Adrenal gland (tissue), 12 donors: ENCODE measurements around the gene DVL1. TPM values are rescaled to one million over a fixed set of nuclear protein-coding genes. Genes with fewer than 3 reads are reported as not detected.

ENCODE experiments used
- DNase-seq, 7 donors: peaks; one replicate each; pipeline ENCODE4 v3.0.0-alpha.2; 2019 to 2020
- H3K27ac ChIP-seq, 5 donors: fragments of 200-600 bp; sonication (generic) in 4 of 5; 1 replicate in 3 of 5; 2 replicates in 2 of 5; pipeline versions ENCODE4 v1.5.1 to v1.8.0; 2016 to 2020; ENCODE audit warnings: mild to moderate bottlenecking in 1 of 5
- H3K27me3 ChIP-seq: fragments of 200-600 bp; 2 replicates; pipeline ENCODE4 v1.8.0; 2021
- H3K36me3 ChIP-seq, 2 donors: fragments of 200-600 bp; replicated peaks in 1 of 2; 1 replicate in 1 of 2; 2 replicates in 1 of 2; pipeline versions ENCODE4 v1.5.1 to v1.8.0; 2018 to 2022
- H3K4me1 ChIP-seq, 2 donors: fragments of 200-600 bp; replicated peaks in 1 of 2; 1 replicate in 1 of 2; 2 replicates in 1 of 2; pipeline versions ENCODE4 v1.5.1 to v1.8.0; 2018 to 2021
- H3K4me3 ChIP-seq, 4 donors: fragments of 200-600 bp; sonication (generic) in 3 of 4; one replicate each; pipeline ENCODE4 v1.5.1; 2016 to 2018
- H3K9me3 ChIP-seq, 3 donors: fragments of 200-600 bp; sonication (generic) in 1 of 3; replicated peaks in 1 of 3; 1 replicate in 2 of 3; 2 replicates in 1 of 3; pipeline versions ENCODE4 v1.5.1 to v1.8.0; 2016 to 2021
- POLR2A ChIP-seq, 2 donors: fragments of 450-650 bp; IDR thresholded peaks; one replicate each; pipeline ENCODE4 v1.6.1; 2017; ENCODE audit warnings: antibody characterized with exemption in 2 of 2, mild to moderate bottlenecking in 2 of 2, moderate library complexity in 1 of 2
- WGBS, 4 donors: extraction: QIAGEN DNeasy Blood & Tissue Kit in 2 of 4; methylation state at CpG; one replicate each; pipeline versions ENCODE4 v1.1.5 to v1.1.7; 2013 to 2017; 5-methylcytosine and 5-hydroxymethylcytosine counted together
- intact Hi-C, 2 donors: fragments of 100-400 bp; cut with DNase I; formaldehyde crosslinking; loops; one replicate each; pipeline versions ENCODE4 v1.14.1 to v1.15.0; 2022 to 2023
- polyA plus RNA-seq, 3 donors: library from polyadenylated mRNA; stranded (reverse); fragments of 200-250 nt in 2 of 3; fragments of 350-450 nt in 1 of 3; fragmentation: Illumina TruSeq in 1 of 3; extraction: RNeasy Lipid Tissue Mini Kit (QIAGEN cat#74804) in 1 of 3; gene quantifications; one replicate each; pipeline ENCODE4 v1.2.3, GENCODE V29; 2013 to 2014
- total RNA-seq, 9 donors: library from RNA; depleted of rRNA in 4 of 9; stranded (reverse); fragments of >200 nt in 4 of 9; fragments of 120-200 nt in 1 of 9; fragmentation: NEBNext Ultra II Directional in 1 of 9; extraction: Animal tissue kit (Norgen Biotek cat#: 25700) in 1 of 9; gene quantifications; one replicate each; pipeline versions ENCODE4 v1.1.0 to v1.2.4, GENCODE V29; 2013 to 2023
- TF ChIP-seq, protein P1 (sequence below), 6 experiments: fragments of 450-650 bp in 4 of 6; fragments of 200-600 bp in 2 of 6; sonication (generic) in 1 of 6; IDR thresholded peaks; 1 replicate in 5 of 6; 2 replicates in 1 of 6; pipeline versions ENCODE4 v1.5.1 to v1.8.0; 2016 to 2021; ENCODE audit warnings: antibody characterized with exemption in 6 of 6, mild to moderate bottlenecking in 2 of 6, moderate library complexity in 1 of 6
- donor health status: healthy with polysubstance abuse.
- donor health status: Bipolar disorder and iron deficiency.
- donor health status: DM: yes; HTN: yes; CAD: no.
- donor health status: DM: no; HTN: no; CAD: no.
- donor health status: DM: no; HTN: no; CAD: no.
- donor health status: DM: yes; HTN: yes; CAD: no.

Gene DVL1
- total and polyA plus RNA-seq, 12 donors, result 4.0 to 279 (median 89.2) TPM

DNA sequence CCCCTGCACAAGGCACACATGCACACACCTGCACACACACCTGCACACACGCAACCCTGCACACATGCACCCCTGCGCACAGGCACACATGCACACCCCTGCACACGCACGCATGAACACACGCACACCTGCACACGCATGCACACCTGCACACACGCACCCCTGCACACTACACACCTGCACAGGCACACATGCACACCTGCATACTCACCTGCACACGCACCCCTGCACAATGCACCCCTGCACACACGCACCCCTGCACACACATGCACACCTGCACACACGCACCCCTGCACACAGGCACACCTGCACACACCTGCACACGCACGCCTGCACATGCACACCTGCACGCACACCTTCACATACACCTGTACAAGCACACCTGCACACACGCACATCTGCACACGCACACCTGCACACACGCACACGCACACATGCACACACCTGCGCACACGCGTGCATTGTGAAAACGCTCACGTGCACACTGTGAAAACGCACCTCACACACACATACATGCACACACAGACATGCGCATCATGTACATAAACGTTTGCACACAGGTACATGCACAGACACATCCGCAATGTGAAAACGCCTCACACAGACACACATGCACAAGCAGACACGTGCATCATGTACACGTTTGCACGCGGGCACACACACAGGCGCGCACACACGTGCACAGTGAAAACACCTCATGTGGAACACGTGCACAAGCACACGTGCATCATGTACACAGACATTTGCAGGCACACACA, 8.2 kb downstream of the DVL1 start:
- peaks cover 0 to 25% of the 10 kb centered on the region in 2 donors for H3K36me3 ChIP-seq
- H3K27me3 ChIP-seq, result no peaks in the 10 kb centered on the region
- TF ChIP-seq POLR2A (IDR thresholded peaks at IDR 0.05), result no peak
- TF ChIP-seq, protein P1, sequence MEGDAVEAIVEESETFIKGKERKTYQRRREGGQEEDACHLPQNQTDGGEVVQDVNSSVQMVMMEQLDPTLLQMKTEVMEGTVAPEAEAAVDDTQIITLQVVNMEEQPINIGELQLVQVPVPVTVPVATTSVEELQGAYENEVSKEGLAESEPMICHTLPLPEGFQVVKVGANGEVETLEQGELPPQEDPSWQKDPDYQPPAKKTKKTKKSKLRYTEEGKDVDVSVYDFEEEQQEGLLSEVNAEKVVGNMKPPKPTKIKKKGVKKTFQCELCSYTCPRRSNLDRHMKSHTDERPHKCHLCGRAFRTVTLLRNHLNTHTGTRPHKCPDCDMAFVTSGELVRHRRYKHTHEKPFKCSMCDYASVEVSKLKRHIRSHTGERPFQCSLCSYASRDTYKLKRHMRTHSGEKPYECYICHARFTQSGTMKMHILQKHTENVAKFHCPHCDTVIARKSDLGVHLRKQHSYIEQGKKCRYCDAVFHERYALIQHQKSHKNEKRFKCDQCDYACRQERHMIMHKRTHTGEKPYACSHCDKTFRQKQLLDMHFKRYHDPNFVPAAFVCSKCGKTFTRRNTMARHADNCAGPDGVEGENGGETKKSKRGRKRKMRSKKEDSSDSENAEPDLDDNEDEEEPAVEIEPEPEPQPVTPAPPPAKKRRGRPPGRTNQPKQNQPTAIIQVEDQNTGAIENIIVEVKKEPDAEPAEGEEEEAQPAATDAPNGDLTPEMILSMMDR (IDR thresholded peaks at IDR 0.05), result no peak
- intact Hi-C loops, result no loop called here
- no peak for DNase-seq
- H3K9me3 ChIP-seq, result no peaks in the 10 kb centered on the region
- no peak overlapping the region for H3K4me3 ChIP-seq
- WGBS, 4 donors, result 87 to 91% (median 89%) methylated on average over 23 to 36 of the region's 36 CpGs
- no peak overlapping the region for H3K27ac ChIP-seq
- H3K4me1 ChIP-seq, result peaks cover 14 to 20% of the 10 kb centered on the region in 2 donors

DNA sequence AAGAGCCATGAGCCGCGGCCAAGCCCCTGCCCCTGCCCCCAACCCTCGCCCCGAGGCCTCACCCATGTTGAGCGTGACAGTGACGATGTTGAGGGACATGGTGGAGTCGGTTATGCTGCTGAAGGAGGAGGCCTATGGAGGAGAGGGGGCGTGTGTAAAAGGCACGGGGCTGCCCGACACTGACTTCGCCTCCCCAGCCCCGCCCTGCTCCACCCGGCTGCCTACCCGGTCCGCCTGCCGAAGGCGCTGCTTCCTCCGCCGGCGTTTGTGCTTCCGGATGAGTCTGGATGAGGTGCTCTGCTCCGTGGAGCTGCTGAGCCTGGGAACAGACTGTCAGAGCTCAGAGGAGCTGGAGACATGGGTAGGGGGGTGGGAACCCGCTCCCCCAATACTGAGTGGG, 9.0 kb downstream of the DVL1 start:
- DNase-seq, result no peak
- intact Hi-C loops, result no loop called here
- Histone ChIP-seq H3K36me3 (peaks cover 0 to 25% of the 10 kb centered on the region in 2 donors), H3K9me3 (no peaks in the 10 kb centered on the region), H3K27me3 (no peaks in the 10 kb centered on the region), H3K27ac (no peak overlapping the region), H3K4me3 (no peak overlapping the region), H3K4me1 (peaks cover 6 to 12% of the 10 kb centered on the region in 2 donors)
- TF ChIP-seq POLR2A (IDR thresholded peaks at IDR 0.05), result no peak
- TF ChIP-seq, protein P1 (IDR thresholded peaks at IDR 0.05), result no peak
- WGBS, 4 donors, result 89 to 92% (median 90%) methylated on average over 9 to 23 of the region's 23 CpGs

DNA sequence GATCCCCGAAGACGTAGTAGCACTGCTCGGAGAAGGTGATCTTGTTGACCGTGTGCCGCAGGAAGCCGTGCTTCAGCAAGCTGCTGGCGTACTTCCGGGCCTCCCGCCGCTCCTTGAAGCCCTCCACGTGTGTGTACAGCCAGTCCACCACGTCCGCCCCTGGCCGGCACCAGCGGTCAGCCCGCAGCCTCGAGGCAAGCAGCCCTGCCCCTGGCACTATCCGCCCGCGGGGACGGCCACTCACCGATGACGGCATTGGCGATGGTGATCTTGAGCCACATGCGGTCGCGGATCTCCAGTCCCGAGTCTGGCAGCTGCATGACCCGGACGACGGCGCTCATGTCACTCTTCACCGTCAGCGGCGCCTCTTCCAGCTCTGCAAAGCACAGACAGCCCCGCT, 10.9 kb downstream of the DVL1 start:
- DNase-seq, result no peak
- no peaks in the 10 kb centered on the region for H3K4me1 ChIP-seq
- no peak overlapping the region for H3K27ac ChIP-seq
- no peaks in the 10 kb centered on the region for H3K9me3 ChIP-seq
- WGBS, 4 donors, result 91 to 96% (median 95%) methylated on average over 17 to 36 of the region's 36 CpGs
- TF ChIP-seq POLR2A (IDR thresholded peaks at IDR 0.05), result no peak
- TF ChIP-seq, protein P1 (IDR thresholded peaks at IDR 0.05), result no peak
- H3K36me3 ChIP-seq, result peaks cover 0 to 25% of the 10 kb centered on the region in 2 donors
- no peak overlapping the region for H3K4me3 ChIP-seq
- no peaks in the 10 kb centered on the region for H3K27me3 ChIP-seq
- intact Hi-C loops, result no loop called here

DNA sequence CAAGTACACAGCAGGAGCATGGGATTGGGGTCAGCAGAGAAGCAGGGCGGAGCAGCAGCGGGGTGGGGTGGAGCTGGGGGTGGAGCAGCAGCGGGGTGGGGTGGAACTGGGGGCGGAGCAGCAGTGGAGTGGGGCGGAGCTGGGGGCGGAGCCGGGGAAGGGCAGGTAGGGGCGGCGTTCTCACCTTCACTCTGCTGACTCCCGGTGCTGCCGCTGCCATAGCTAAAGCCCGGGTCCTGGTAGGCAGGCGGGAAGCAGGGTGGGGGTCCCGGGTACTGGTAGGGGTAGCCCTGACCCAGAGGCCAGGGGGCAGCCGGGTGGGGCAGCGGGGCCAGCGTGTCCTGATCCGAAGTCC, 11.4 kb downstream of the DVL1 start:
- TF ChIP-seq, protein P1 (IDR thresholded peaks at IDR 0.05), result no peak
- no peak for TF ChIP-seq POLR2A (IDR thresholded peaks at IDR 0.05)
- Histone ChIP-seq H3K9me3 (no peaks in the 10 kb centered on the region), H3K27me3 (no peaks in the 10 kb centered on the region), H3K27ac (no peak overlapping the region), H3K4me3 (no peak overlapping the region), H3K4me1 (no peaks in the 10 kb centered on the region), H3K36me3 (peaks cover 0 to 25% of the 10 kb centered on the region in 2 donors)
- 77 to 85% (median 80%) methylated on average over 3 to 18 of the region's 18 CpGs for WGBS, 4 donors
- DNase-seq, result no peak
- intact Hi-C loops, result no loop called here
